Loucy (cell line): ENCODE data around the gene C6orf118.

ENCODE experiments used
- H2AFZ ChIP-seq: fragments of 200-600 bp; sonication (generic); 2 replicates; pipeline ENCODE4 v1.6.0; 2016; ENCODE audit warnings: antibody characterized with exemption, mild to moderate bottlenecking, low read length, moderate library complexity
- H3F3A ChIP-seq: fragments of 200-600 bp; 2 replicates; pipeline ENCODE4 v1.6.0; 2016; ENCODE audit warnings: antibody characterized with exemption, low read depth, mild to moderate bottlenecking
- H3K27me3 ChIP-seq: fragments of 200-600 bp; sonication (generic); 2 replicates; pipeline ENCODE4 v1.6.1; 2014; ENCODE audit warnings: low read length, mild to moderate bottlenecking; ENCODE audit not compliant: insufficient read depth, poor library complexity, severe bottlenecking
- H3K36me3 ChIP-seq: fragments of 200-600 bp; sonication (generic); 2 replicates; pipeline ENCODE4 v1.6.1; 2016; ENCODE audit warnings: low read length; ENCODE audit not compliant: insufficient read depth
- H3K4me1 ChIP-seq: fragments of 200-600 bp; sonication (generic); 2 replicates; pipeline ENCODE4 v1.5.1; 2014; ENCODE audit warnings: low read length, mild to moderate bottlenecking; ENCODE audit not compliant: insufficient read depth, poor library complexity, severe bottlenecking
- H3K4me2 ChIP-seq: fragments of 200-600 bp; sonication (generic); 2 replicates; pipeline ENCODE4 v1.6.0; 2014; ENCODE audit warnings: antibody characterized with exemption, low read length, low read depth, mild to moderate bottlenecking; ENCODE audit not compliant: poor library complexity, severe bottlenecking
- H3K4me3 ChIP-seq: fragments of 200-600 bp; sonication (generic); 2 replicates; pipeline ENCODE4 v1.5.1; 2014; ENCODE audit warnings: low read length, mild to moderate bottlenecking, mixed read lengths; ENCODE audit not compliant: poor library complexity, severe bottlenecking
- H3K79me2 ChIP-seq: fragments of 200-600 bp; sonication (generic); 2 replicates; pipeline ENCODE4 v1.6.1; 2014; ENCODE audit warnings: low read length; ENCODE audit not compliant: insufficient read depth
- H3K9ac ChIP-seq: fragments of 200-600 bp; sonication (generic); 2 replicates; pipeline ENCODE4 v1.6.0; 2014; ENCODE audit warnings: mild to moderate bottlenecking, low read depth, low read length, moderate library complexity; ENCODE audit not compliant: poor library complexity, severe bottlenecking
- H3K9me2 ChIP-seq: fragments of 200-600 bp; sonication (generic); replicated peaks from 2 replicates; pipeline ENCODE4 v1.6.1; 2016; ENCODE audit warnings: low read depth, low read length, mixed read lengths
- H3K9me3 ChIP-seq: fragments of 200-600 bp; sonication (generic); 2 replicates; pipeline ENCODE4 v1.6.1; 2014; ENCODE audit warnings: mild to moderate bottlenecking, antibody characterized with exemption, low read length, low read depth; ENCODE audit not compliant: insufficient read depth
- H4K20me1 ChIP-seq: fragments of 200-600 bp; sonication (generic); 2 replicates; pipeline ENCODE4 v1.6.0; 2014; ENCODE audit warnings: antibody characterized with exemption, low read length, mild to moderate bottlenecking; ENCODE audit not compliant: insufficient read depth, poor library complexity, severe bottlenecking
- EZH2phosphoT487 ChIP-seq: fragments of 200-600 bp; IDR thresholded peaks from 2 replicates; pipeline ENCODE4 v1.6.1; 2018; ENCODE audit warnings: antibody characterized with exemption, mild to moderate bottlenecking, moderate library complexity, borderline replicate concordance
- TF ChIP-seq, protein P1 (sequence below): fragments of 200-600 bp; sonication (generic); conservative IDR thresholded peaks from 2 replicates; pipeline ENCODE4 v1.5.1; 2014; ENCODE audit warnings: mild to moderate bottlenecking, antibody characterized with exemption, low read length

C6orf118 gene

DNA sequence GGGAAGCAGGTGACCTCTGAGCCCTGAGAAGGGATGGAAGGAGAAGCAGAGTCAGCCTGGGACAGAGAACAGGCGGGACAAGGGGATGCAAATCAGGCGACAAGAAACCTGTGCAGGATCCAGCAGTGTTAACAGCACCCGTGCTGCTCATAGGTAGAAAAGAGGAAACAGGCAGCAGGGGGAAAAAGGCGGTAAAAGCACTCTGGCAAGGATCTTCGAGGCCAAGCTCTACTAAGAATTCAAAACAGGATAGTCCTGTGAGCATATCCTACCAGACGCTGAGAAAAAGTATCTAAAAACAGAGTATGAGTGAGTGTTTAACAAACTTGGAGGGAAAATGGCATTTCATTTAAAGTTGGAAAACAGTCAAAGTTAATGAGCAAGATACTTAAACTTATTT is 16.7 kb downstream of the C6orf118 start:
- Histone ChIP-seq H3K4me2 (no peak overlapping the region), H3K4me3 (no peak overlapping the region), H4K20me1 (no peaks in the 10 kb centered on the region), H3K27me3 (no peaks in the 10 kb centered on the region), H3F3A (no peaks in the 10 kb centered on the region), H3K79me2 (no peaks in the 10 kb centered on the region), H3K9ac (no peak overlapping the region), H3K36me3 (no peaks in the 10 kb centered on the region), H3K4me1 (no peaks in the 10 kb centered on the region), H3K9me2 (no peaks in the 10 kb centered on the region), H3K9me3 (no peaks in the 10 kb centered on the region), H2AFZ (no peak overlapping the region)
- TF ChIP-seq, protein P1, sequence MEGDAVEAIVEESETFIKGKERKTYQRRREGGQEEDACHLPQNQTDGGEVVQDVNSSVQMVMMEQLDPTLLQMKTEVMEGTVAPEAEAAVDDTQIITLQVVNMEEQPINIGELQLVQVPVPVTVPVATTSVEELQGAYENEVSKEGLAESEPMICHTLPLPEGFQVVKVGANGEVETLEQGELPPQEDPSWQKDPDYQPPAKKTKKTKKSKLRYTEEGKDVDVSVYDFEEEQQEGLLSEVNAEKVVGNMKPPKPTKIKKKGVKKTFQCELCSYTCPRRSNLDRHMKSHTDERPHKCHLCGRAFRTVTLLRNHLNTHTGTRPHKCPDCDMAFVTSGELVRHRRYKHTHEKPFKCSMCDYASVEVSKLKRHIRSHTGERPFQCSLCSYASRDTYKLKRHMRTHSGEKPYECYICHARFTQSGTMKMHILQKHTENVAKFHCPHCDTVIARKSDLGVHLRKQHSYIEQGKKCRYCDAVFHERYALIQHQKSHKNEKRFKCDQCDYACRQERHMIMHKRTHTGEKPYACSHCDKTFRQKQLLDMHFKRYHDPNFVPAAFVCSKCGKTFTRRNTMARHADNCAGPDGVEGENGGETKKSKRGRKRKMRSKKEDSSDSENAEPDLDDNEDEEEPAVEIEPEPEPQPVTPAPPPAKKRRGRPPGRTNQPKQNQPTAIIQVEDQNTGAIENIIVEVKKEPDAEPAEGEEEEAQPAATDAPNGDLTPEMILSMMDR = no peak
- no peak for TF ChIP-seq EZH2phosphoT487

DNA sequence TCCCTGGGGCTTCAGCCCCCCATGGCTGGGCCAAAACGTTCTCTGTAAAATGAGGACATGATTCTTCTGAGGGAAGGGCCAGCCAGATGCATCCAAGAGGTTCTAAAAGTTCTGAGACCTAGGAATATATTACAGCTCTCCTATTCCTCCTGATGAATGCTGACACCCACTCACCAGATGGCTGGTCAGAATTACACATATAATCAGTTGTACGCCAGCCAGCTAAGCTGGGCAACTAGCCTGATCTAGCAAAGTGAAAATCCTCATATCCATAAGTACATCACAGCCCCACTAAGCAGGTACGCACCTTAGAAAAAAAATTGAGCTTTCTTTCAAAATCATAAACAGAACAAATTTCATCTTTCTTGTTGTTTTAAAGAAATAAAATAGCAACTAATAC is 34.8 kb downstream of the C6orf118 start:
- Histone ChIP-seq H3K9ac (no peak overlapping the region), H3K9me3 (no peaks in the 10 kb centered on the region), H3K79me2 (no peaks in the 10 kb centered on the region), H3K4me1 (no peaks in the 10 kb centered on the region), H3F3A (no peaks in the 10 kb centered on the region), H3K36me3 (no peaks in the 10 kb centered on the region), H4K20me1 (no peaks in the 10 kb centered on the region), H3K4me3 (no peak overlapping the region), H3K9me2 (no peaks in the 10 kb centered on the region), H2AFZ (no peak overlapping the region), H3K4me2 (no peak overlapping the region), H3K27me3 (no peaks in the 10 kb centered on the region)
- no peak for TF ChIP-seq EZH2phosphoT487
- TF ChIP-seq, protein P1 = no peak

- Histone ChIP-seq H3K9me3 (no peaks in the 10 kb centered on the region), H3K4me3 (no peak overlapping the region), H4K20me1 (no peaks in the 10 kb centered on the region), H3K79me2 (no peaks in the 10 kb centered on the region), H3F3A (no peaks in the 10 kb centered on the region), H3K9me2 (no peaks in the 10 kb centered on the region), H3K9ac (no peak overlapping the region), H3K4me1 (no peaks in the 10 kb centered on the region), H3K36me3 (no peaks in the 10 kb centered on the region), H2AFZ (no peak overlapping the region), H3K4me2 (no peak overlapping the region), H3K27me3 (no peaks in the 10 kb centered on the region)
- TF ChIP-seq, protein P1 = no peak
- TF ChIP-seq EZH2phosphoT487 = no peak
These were observed 36.8 kb downstream of the C6orf118 start for GRCh38 chr6:165272585-165272984.
